Muscle layer of colon (tissue), 2 donors: ENCODE measurements around the gene TFCP2L1.
"Not testable (repeated sequence)": the region's sequence is repeated elsewhere in the genome, so short reads cannot be mapped to it uniquely, and the experiment has no call there.

ENCODE experiments used
- H3K27ac ChIP-seq: one replicate; pipeline ENCODE4 v1.7.0; 2013; ENCODE audit warnings: low read depth, mild to moderate bottlenecking, low read length, moderate library complexity
- H3K27me3 ChIP-seq, 2 donors: one replicate each; pipeline ENCODE4 v1.7.0; 2013; ENCODE audit warnings: low read length in 2 of 2, mild to moderate bottlenecking in 2 of 2; ENCODE audit not compliant: insufficient read depth in 2 of 2, control insufficient read depth in 1 of 2
- H3K36me3 ChIP-seq: one replicate; pipeline ENCODE4 v1.7.0; 2013; ENCODE audit warnings: mild to moderate bottlenecking, low read length; ENCODE audit not compliant: insufficient read depth
- H3K4me1 ChIP-seq: one replicate; pipeline ENCODE4 v1.7.0; 2013; ENCODE audit warnings: mild to moderate bottlenecking, low read length; ENCODE audit not compliant: insufficient read depth
- H3K4me3 ChIP-seq, 2 donors: one replicate each; pipeline ENCODE4 v1.7.0; 2013; ENCODE audit warnings: low read length in 2 of 2, low read depth in 1 of 2, mild to moderate bottlenecking in 1 of 2, moderate library complexity in 1 of 2
- H3K9ac ChIP-seq: one replicate; pipeline ENCODE4 v1.7.0; 2013; ENCODE audit warnings: low read length
- H3K9me3 ChIP-seq: one replicate; pipeline ENCODE4 v1.7.0; 2013; ENCODE audit warnings: mild to moderate bottlenecking, low read length
- donor health status: abdominal sarcoma.
- donor health status: Adenocarcinoma of cecum.

The TFCP2L1 gene

GRCh38 chr2:121228521-121228920 lies 56.5 kb downstream of the TFCP2L1 start:
- Histone ChIP-seq H3K4me1 (no peaks in the 10 kb centered on the region), H3K27ac (no peak overlapping the region), H3K9ac (no peak overlapping the region), H3K36me3 (no peaks in the 10 kb centered on the region), H3K27me3 (no peaks in the 10 kb centered on the region), H3K4me3 (no peak overlapping the region), H3K9me3 (no peaks in the 10 kb centered on the region)

- not testable (repeated sequence) for H3K4me1 ChIP-seq
Measured at GRCh38 chr2:121227381-121228144, 57.4 kb downstream of the TFCP2L1 start.

GRCh38 chr2:121225681-121226080 lies 59.3 kb downstream of the TFCP2L1 start:
- H3K27ac ChIP-seq, H3K27me3 ChIP-seq, H3K36me3 ChIP-seq, H3K9ac ChIP-seq, H3K9me3 ChIP-seq, H3K4me3 ChIP-seq, H3K4me1 ChIP-seq: not testable (repeated sequence)

More at GRCh38 chr2:121227381-121228144, 57.4 kb downstream of the TFCP2L1 start:
- H3K27me3 ChIP-seq, H3K36me3 ChIP-seq, H3K9me3 ChIP-seq, H3K9ac ChIP-seq, H3K4me3 ChIP-seq, H3K27ac ChIP-seq: not testable (repeated sequence)

GRCh38 chr2:121220995-121221394 lies 64.0 kb downstream of the TFCP2L1 start:
- Histone ChIP-seq H3K9me3 (no peaks in the 10 kb centered on the region), H3K4me3 (no peak overlapping the region), H3K27me3 (no peaks in the 10 kb centered on the region), H3K9ac (no peak overlapping the region), H3K4me1 (no peaks in the 10 kb centered on the region), H3K27ac (no peak overlapping the region), H3K36me3 (no peaks in the 10 kb centered on the region)

- no peak overlapping the region for H3K27ac ChIP-seq
- H3K27me3 ChIP-seq: no peaks in the 10 kb centered on the region
- no peak overlapping the region for H3K4me3 ChIP-seq
- no peaks in the 10 kb centered on the region for H3K4me1 ChIP-seq
- H3K9ac ChIP-seq: no peak overlapping the region
- no peaks in the 10 kb centered on the region for H3K9me3 ChIP-seq
- no peaks in the 10 kb centered on the region for H3K36me3 ChIP-seq
Measured at GRCh38 chr2:121219866-121220265, 65.1 kb downstream of the TFCP2L1 start.

- H3K36me3 ChIP-seq: no peaks in the 10 kb centered on the region
- H3K9ac ChIP-seq: no peak overlapping the region
- H3K4me1 ChIP-seq: no peaks in the 10 kb centered on the region
- H3K27ac ChIP-seq: no peak overlapping the region
- no peaks in the 10 kb centered on the region for H3K9me3 ChIP-seq
- H3K4me3 ChIP-seq: no peak overlapping the region
- peaks cover 0 to 5% of the 10 kb centered on the region in 2 donors for H3K27me3 ChIP-seq
Measured at GRCh38 chr2:121218386-121218938, 66.5 kb downstream of the TFCP2L1 start.

- H3K27me3 ChIP-seq: peaks cover 0 to 5% of the 10 kb centered on the region in 2 donors
- H3K9me3 ChIP-seq: no peaks in the 10 kb centered on the region
- no peak overlapping the region for H3K4me3 ChIP-seq
- no peak overlapping the region for H3K9ac ChIP-seq
- H3K27ac ChIP-seq: no peak overlapping the region
- no peaks in the 10 kb centered on the region for H3K4me1 ChIP-seq
- H3K36me3 ChIP-seq: no peaks in the 10 kb centered on the region
Measured at GRCh38 chr2:121217627-121218026, 67.4 kb downstream of the TFCP2L1 start.

- peaks cover 0 to 5% of the 10 kb centered on the region in 2 donors for H3K27me3 ChIP-seq
- H3K27ac ChIP-seq: no peak overlapping the region
- no peaks in the 10 kb centered on the region for H3K36me3 ChIP-seq
- H3K9ac ChIP-seq: no peak overlapping the region
- no peak overlapping the region for H3K4me3 ChIP-seq
- no peaks in the 10 kb centered on the region for H3K4me1 ChIP-seq
- no peaks in the 10 kb centered on the region for H3K9me3 ChIP-seq
Measured at GRCh38 chr2:121214296-121214695, 70.7 kb downstream of the TFCP2L1 start.

GRCh38 chr2:121213386-121213785 lies 71.6 kb downstream of the TFCP2L1 start:
- Histone ChIP-seq H3K9me3 (no peaks in the 10 kb centered on the region), H3K4me1 (no peaks in the 10 kb centered on the region), H3K9ac (no peak overlapping the region), H3K4me3 (no peak overlapping the region), H3K27me3 (peaks cover 0 to 5% of the 10 kb centered on the region in 2 donors), H3K36me3 (no peaks in the 10 kb centered on the region), H3K27ac (no peak overlapping the region)

- no peak overlapping the region for H3K9ac ChIP-seq
Measured at GRCh38 chr2:121212661-121213325, 72.2 kb downstream of the TFCP2L1 start.

GRCh38 chr2:121211689-121212151 lies 73.3 kb downstream of the TFCP2L1 start:
- Histone ChIP-seq H3K27ac (no peak overlapping the region), H3K4me1 (no peaks in the 10 kb centered on the region), H3K27me3 (peaks cover 0 to 5% of the 10 kb centered on the region in 2 donors), H3K36me3 (no peaks in the 10 kb centered on the region), H3K9me3 (no peaks in the 10 kb centered on the region), H3K9ac (no peak overlapping the region), H3K4me3 (no peak overlapping the region)

More at GRCh38 chr2:121212661-121213325, 72.2 kb downstream of the TFCP2L1 start:
- Histone ChIP-seq H3K27me3 (peaks cover 0 to 5% of the 10 kb centered on the region in 2 donors), H3K9me3 (no peaks in the 10 kb centered on the region), H3K4me3 (no peak overlapping the region), H3K36me3 (no peaks in the 10 kb centered on the region), H3K4me1 (no peaks in the 10 kb centered on the region), H3K27ac (no peak overlapping the region)
